ENCODE results near the gene ZNF814.
"Not testable (repeated sequence)": the region's sequence is repeated elsewhere in the genome, so short reads cannot be mapped to it uniquely, and the experiment has no call there.

Gene ZNF814

GRCh38 chr19:57816652-57817051, 72.2 kb downstream of the ZNF814 start:
- no peak overlapping the region for H3K4me3 ChIP-seq (ENCODE audit: low read depth, low read length)
- no peak for TF ChIP-seq CTCF (IDR thresholded peaks at IDR 0.05; ENCODE audit: low read depth, low read length, missing control alignments)
- DNase-seq (ENCODE audit: low read depth), result no peak
- in situ Hi-C loops (cut with HindIII; ENCODE audit: low sequenced_read_pairs), result no loop called here

GRCh38 chr19:57815247-57816075, 73.4 kb downstream of the ZNF814 start:
- DNase-seq (ENCODE audit: low read depth), result no peak
- H3K4me3 ChIP-seq (ENCODE audit: low read depth, low read length), result peak overlapping the region; percentile 82
- in situ Hi-C loops (cut with HindIII; ENCODE audit: low sequenced_read_pairs), result no loop called here
- no peak for TF ChIP-seq CTCF (IDR thresholded peaks at IDR 0.05; ENCODE audit: low read depth, low read length, missing control alignments)

GRCh38 chr19:57814505-57815246, 74.2 kb downstream of the ZNF814 start, which contains the start of gene ZNF552:
Gene ZNF552 (minus strand): TSS chr19:57814913. CDS start chr19:57814743, 170 bp downstream.
- peak; percentile 83 for DNase-seq (ENCODE audit: low read depth)
- TF ChIP-seq CTCF (IDR thresholded peaks at IDR 0.05; ENCODE audit: low read depth, low read length, missing control alignments), result no peak
- in situ Hi-C loops (cut with HindIII; ENCODE audit: low sequenced_read_pairs), result no loop called here
- peak within 1 kb of the TSS; percentile 82 for H3K4me3 ChIP-seq (ENCODE audit: low read depth, low read length)

- TF ChIP-seq CTCF (IDR thresholded peaks at IDR 0.05; ENCODE audit: low read depth, low read length, missing control alignments), result no peak
- no peak for DNase-seq (ENCODE audit: low read depth)
- in situ Hi-C loops (cut with HindIII; ENCODE audit: low sequenced_read_pairs), result no loop called here
- H3K4me3 ChIP-seq (ENCODE audit: low read depth, low read length), result peak overlapping the region; percentile 82
Measured at GRCh38 chr19:57813919-57814504, 74.8 kb downstream of the ZNF814 start.

- peak overlapping the region; percentile 82 for H3K4me3 ChIP-seq (ENCODE audit: low read depth, low read length)
- DNase-seq (ENCODE audit: low read depth); in situ Hi-C loops (cut with HindIII; ENCODE audit: low sequenced_read_pairs): not testable (repeated sequence)
Measured at GRCh38 chr19:57812975-57813820, 75.6 kb downstream of the ZNF814 start.

- in situ Hi-C loops (cut with HindIII; ENCODE audit: low sequenced_read_pairs), result no loop called here
- H3K4me3 ChIP-seq (ENCODE audit: low read depth, low read length), result no peak overlapping the region
- no peak for DNase-seq (ENCODE audit: low read depth)
- TF ChIP-seq CTCF (IDR thresholded peaks at IDR 0.05; ENCODE audit: low read depth, low read length, missing control alignments), result no peak
Measured at GRCh38 chr19:57812226-57812625, 76.6 kb downstream of the ZNF814 start.

- DNase-seq (ENCODE audit: low read depth); in situ Hi-C loops (cut with HindIII; ENCODE audit: low sequenced_read_pairs); H3K4me3 ChIP-seq (ENCODE audit: low read depth, low read length): not testable (repeated sequence)
Measured at GRCh38 chr19:57810410-57811295, 78.2 kb downstream of the ZNF814 start.

Measured in astrocyte of the cerebellum (primary cell).